CD14-positive monocyte (primary cell): ENCODE results near the gene ADAMTS17. TPM values are rescaled to one million over a fixed set of nuclear protein-coding genes. Genes with fewer than 3 reads are reported as not detected.

Experiments
- DNase-seq, 3 donors: peaks; one replicate each; pipeline ENCODE4 v3.0.0-alpha.2; 2011 to 2022
- H2AFZ ChIP-seq: 2 replicates; pipeline ENCODE4 v1.6.0; 2012; ENCODE audit warnings: mild to moderate bottlenecking, low read depth, low read length, inconsistent platforms; ENCODE audit not compliant: insufficient read depth, poor library complexity, severe bottlenecking
- H3K27ac ChIP-seq, 2 donors: 1 replicate in 1 of 2; 2 replicates in 1 of 2; pipeline ENCODE4 v1.5.1; 2012 to 2013; ENCODE audit warnings: low read length in 2 of 2, control low read depth in 1 of 2, inconsistent platforms in 1 of 2, low read depth in 1 of 2, mild to moderate bottlenecking in 1 of 2
- H3K27me3 ChIP-seq, 2 donors: one replicate each; pipeline versions ENCODE4 v1.6.0 to v1.6.1; 2011 to 2013; ENCODE audit warnings: low read length in 2 of 2; ENCODE audit not compliant: control insufficient read depth in 2 of 2, insufficient read depth in 2 of 2
- H3K36me3 ChIP-seq, 2 donors: replicated peaks in 1 of 2; 1 replicate in 1 of 2; 2 replicates in 1 of 2; pipeline versions ENCODE4 v1.5.1 to v1.6.1; 2012 to 2013; ENCODE audit warnings: low read length in 2 of 2, control low read depth in 1 of 2, inconsistent platforms in 1 of 2, mild to moderate bottlenecking in 1 of 2; ENCODE audit not compliant: insufficient read depth in 2 of 2, control insufficient read depth in 1 of 2
- H3K4me1 ChIP-seq, 2 donors: 1 replicate in 1 of 2; 2 replicates in 1 of 2; pipeline versions ENCODE4 v1.5.1 to v1.6.1; 2012 to 2013; ENCODE audit warnings: low read length in 2 of 2, control low read depth in 1 of 2, inconsistent platforms in 1 of 2, mild to moderate bottlenecking in 1 of 2, moderate library complexity in 1 of 2; ENCODE audit not compliant: insufficient read depth in 2 of 2, control insufficient read depth in 1 of 2
- H3K4me2 ChIP-seq: replicated peaks from 2 replicates; pipeline ENCODE3; 2012; ENCODE audit warnings: low read length, moderate library complexity, mild to moderate bottlenecking; ENCODE audit not compliant: poor library complexity, severe bottlenecking; ENCODE audit errors: extremely low read depth
- H3K4me3 ChIP-seq, 3 experiments: fragments of 200-600 bp in 1 of 3; sonication (generic) in 1 of 3; replicated peaks in 1 of 3; 1 replicate in 2 of 3; 2 replicates in 1 of 3; pipeline ENCODE4 v1.5.1; 2011 to 2013; ENCODE audit warnings: low read length in 3 of 3, mild to moderate bottlenecking in 3 of 3, control low read depth in 2 of 3, low read depth in 2 of 3, inconsistent platforms in 1 of 3, moderate library complexity in 1 of 3
- H3K79me2 ChIP-seq: 2 replicates; pipeline ENCODE4 v1.6.0; 2012; ENCODE audit warnings: mild to moderate bottlenecking, control low read depth, inconsistent platforms, low read length, moderate library complexity; ENCODE audit not compliant: insufficient read depth
- H3K9ac ChIP-seq: 2 replicates; pipeline ENCODE4 v1.6.0; 2017; ENCODE audit warnings: low read length, mild to moderate bottlenecking; ENCODE audit not compliant: insufficient read depth, poor library complexity, severe bottlenecking
- H3K9me3 ChIP-seq, 2 donors: replicated peaks in 1 of 2; 1 replicate in 1 of 2; 2 replicates in 1 of 2; pipeline versions ENCODE4 v1.5.1 to v1.6.1; 2012 to 2013; ENCODE audit warnings: low read length in 2 of 2, control low read depth in 1 of 2; ENCODE audit not compliant: control insufficient read depth in 1 of 2, insufficient read depth in 1 of 2
- H4K20me1 ChIP-seq: 2 replicates; pipeline ENCODE4 v1.6.0; 2012; ENCODE audit warnings: mild to moderate bottlenecking, low read length, control low read depth, moderate library complexity; ENCODE audit not compliant: insufficient read depth
- H3K27ac Mint-ChIP-seq, 7 donors: one replicate each; pipeline ENCODE4 v1.8.0; 2020; ENCODE audit warnings: mild to moderate bottlenecking in 7 of 7, mixed read lengths in 7 of 7, moderate library complexity in 6 of 7, inconsistent platforms in 2 of 7
- H3K27me3 Mint-ChIP-seq, 3 donors: one replicate each; pipeline ENCODE4 v1.8.0; 2021 to 2022; ENCODE audit warnings: low read depth in 3 of 3, mild to moderate bottlenecking in 3 of 3, mixed read lengths in 3 of 3, moderate library complexity in 3 of 3, inconsistent platforms in 1 of 3
- H3K36me3 Mint-ChIP-seq, 2 donors: one replicate each; pipeline ENCODE4 v1.8.0; 2020; ENCODE audit warnings: mixed read lengths in 2 of 2, inconsistent platforms in 1 of 2, mild to moderate bottlenecking in 1 of 2
- H3K4me1 Mint-ChIP-seq: one replicate; pipeline ENCODE4 v1.8.0; 2020; ENCODE audit warnings: mild to moderate bottlenecking, mixed read lengths
- H3K4me3 Mint-ChIP-seq, 2 donors: one replicate each; pipeline ENCODE4 v1.8.0; 2020; ENCODE audit warnings: mild to moderate bottlenecking in 2 of 2, mixed read lengths in 2 of 2, moderate library complexity in 1 of 2
- H3K9me3 Mint-ChIP-seq, 7 donors: one replicate each; pipeline ENCODE4 v1.8.0; 2020 to 2022; ENCODE audit warnings: mixed read lengths in 7 of 7, mild to moderate bottlenecking in 6 of 7, moderate library complexity in 6 of 7, inconsistent platforms in 2 of 7
- CTCF ChIP-seq: fragments of 200-600 bp; IDR thresholded peaks from one replicate; pipeline ENCODE4 v1.8.0; 2022; ENCODE audit warnings: antibody characterized with exemption, mild to moderate bottlenecking
- WGBS: methylation state at CpG from one replicate; pipeline ENCODE4 v1.1.5; 2013; ENCODE audit warnings: missing lambda C conversion rate; ENCODE audit not compliant: insufficient coverage; 5-methylcytosine and 5-hydroxymethylcytosine counted together
- intact Hi-C, 2 donors: fragments of 100-400 bp; cut with micrococcal nuclease; formaldehyde crosslinking; loops; one replicate each; pipeline versions ENCODE4 v1.15.0 to v1.15.1; 2023
- polyA plus RNA-seq, 3 donors: library from polyadenylated mRNA; depleted of rRNA in 1 of 3; unstranded in 2 of 3; stranded (reverse) in 1 of 3; fragments of 300-500 nt in 2 of 3; fragments of >200 nt in 1 of 3; fragmentation: Illumina TruSeq in 2 of 3; gene quantifications; 1 replicate in 2 of 3; 2 replicates in 1 of 3; pipeline ENCODE4 v1.2.3, GENCODE V29; 2012 to 2021

Gene ADAMTS17
- polyA plus RNA-seq, 3 donors: 0.03 to 0.25 TPM; not detected in 1

GRCh38 chr15:100279446-100279845, 62.3 kb downstream of the ADAMTS17 start:
- no peak overlapping the region for H3K4me3 ChIP-seq
- Mint-ChIP-seq H3K4me1 (no peaks in the 10 kb centered on the region), H3K9me3 (peaks cover 11 to 45% (median 24%) of the 10 kb centered on the region in 7 donors), H3K27ac (no peak overlapping the region), H3K36me3 (no peaks in the 10 kb centered on the region), H3K27me3 (peaks cover 0 to 2% (median 2%) of the 10 kb centered on the region in 3 donors), H3K4me3 (no peak overlapping the region)
- intact Hi-C loops: no loop called here
- no peak for DNase-seq
- no peak overlapping the region for H3K4me2 ChIP-seq
- no peak overlapping the region for H3K9ac ChIP-seq
- 88% methylated on average over 5 of the region's 7 CpGs for WGBS
- H3K9me3 ChIP-seq: peaks cover 17 to 25% of the 10 kb centered on the region in 2 donors
- no peaks in the 10 kb centered on the region for H4K20me1 ChIP-seq
- no peak for TF ChIP-seq CTCF
- no peak overlapping the region for H2AFZ ChIP-seq
- no peaks in the 10 kb centered on the region for H3K36me3 ChIP-seq
- no peak overlapping the region for H3K27ac ChIP-seq
- no peaks in the 10 kb centered on the region for H3K79me2 ChIP-seq
- H3K4me1 ChIP-seq: no peaks in the 10 kb centered on the region
- H3K27me3 ChIP-seq: no peaks in the 10 kb centered on the region

- WGBS: 69% methylated on average over 11 of the region's 14 CpGs
- Histone ChIP-seq H3K4me1 (no peaks in the 10 kb centered on the region), H3K36me3 (no peaks in the 10 kb centered on the region), H3K27ac (no peak overlapping the region), H3K79me2 (no peaks in the 10 kb centered on the region), H3K4me3 (no peak overlapping the region), H3K27me3 (no peaks in the 10 kb centered on the region), H3K4me2 (no peak overlapping the region), H2AFZ (no peak overlapping the region), H3K9ac (no peak overlapping the region), H4K20me1 (no peaks in the 10 kb centered on the region), H3K9me3 (peaks cover 19 to 25% of the 10 kb centered on the region in 2 donors)
- peaks cover 0 to 2% (median 2%) of the 10 kb centered on the region in 3 donors for H3K27me3 Mint-ChIP-seq
- no peak overlapping the region for H3K4me3 Mint-ChIP-seq
- no peak for TF ChIP-seq CTCF
- H3K27ac Mint-ChIP-seq: no peak overlapping the region
- no peak for DNase-seq
- H3K4me1 Mint-ChIP-seq: no peaks in the 10 kb centered on the region
- intact Hi-C loops: no loop called here
- no peaks in the 10 kb centered on the region for H3K36me3 Mint-ChIP-seq
- H3K9me3 Mint-ChIP-seq: peaks cover 11 to 45% (median 24%) of the 10 kb centered on the region in 7 donors
These were observed 63.0 kb downstream of the ADAMTS17 start for GRCh38 chr15:100278596-100279380.
